Caki2 (cell line): ENCODE data around the gene FAM174A. TPM values are rescaled to one million over a fixed set of nuclear protein-coding genes. Genes with fewer than 3 reads are reported as not detected.

Experiments used
- DNase-seq: peaks from one replicate; pipeline ENCODE4 v3.0.0-alpha.2; 2015; ENCODE audit warnings: low read depth
- in situ Hi-C: cut with HindIII; loops from 2 replicates; pipeline ENCODE4 v1.10.0; 2016; ENCODE audit warnings: low sequenced_read_pairs, low pct_unique_long_range_greater_than_20kb, mixed read lengths
- total RNA-seq: library from RNA; depleted of rRNA; stranded (reverse); fragments of >200 nt; shearing (Covaris generic); gene quantifications from 2 replicates; pipeline ENCODE4 v1.2.3, GENCODE V29; 2014; ENCODE audit warnings: low replicate concordance; rRNA removed

The FAM174A gene
- 27.3 and 73.0 TPM in 2 replicates for total RNA-seq

DNA sequence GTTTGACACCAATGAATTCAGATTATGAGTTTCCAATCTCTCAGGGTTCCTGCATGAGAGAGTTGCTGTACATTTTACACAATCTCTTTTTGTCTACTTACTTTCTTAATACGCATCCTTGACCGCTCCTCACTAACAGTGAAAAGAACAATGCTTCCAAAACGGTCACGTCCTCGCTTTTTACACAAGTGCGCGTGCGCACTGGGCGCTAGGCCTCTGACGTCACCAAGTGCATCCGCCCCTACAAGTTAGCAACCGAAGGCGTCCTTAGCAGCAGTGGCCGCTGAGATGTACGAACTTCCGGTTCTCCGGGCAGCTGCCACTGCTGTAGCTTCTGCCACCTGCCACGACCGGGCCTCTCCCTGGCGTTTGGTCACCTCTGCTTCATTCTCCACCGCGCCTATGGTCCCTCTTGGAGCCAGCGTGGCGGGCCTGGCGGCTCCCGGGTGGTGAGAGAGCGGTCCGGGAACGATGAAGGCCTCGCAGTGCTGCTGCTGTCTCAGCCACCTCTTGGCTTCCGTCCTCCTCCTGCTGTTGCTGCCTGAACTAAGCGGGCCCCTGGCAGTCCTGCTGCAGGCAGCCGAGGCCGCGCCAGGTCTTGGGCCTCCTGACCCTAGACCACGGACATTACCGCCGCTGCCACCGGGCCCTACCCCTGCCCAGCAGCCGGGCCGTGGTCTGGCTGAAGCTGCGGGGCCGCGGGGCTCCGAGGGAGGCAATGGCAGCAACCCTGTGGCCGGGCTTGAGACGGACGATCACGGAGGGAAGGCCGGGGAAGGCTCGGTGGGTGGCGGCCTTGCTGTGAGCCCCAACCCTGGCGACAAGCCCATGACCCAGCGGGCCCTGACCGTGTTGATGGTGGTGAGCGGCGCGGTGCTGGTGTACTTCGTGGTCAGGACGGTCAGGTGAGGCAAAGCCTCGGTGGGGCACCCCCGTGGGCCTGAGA, at the start of gene FAM174A:
FAM174A (plus strand) TSS at position 315 of the 946 bp plus-strand sequence; CDS start at position 472, 157 bp downstream.
- in situ Hi-C loops = no loop called here
- peak; percentile 88 for DNase-seq

DNA sequence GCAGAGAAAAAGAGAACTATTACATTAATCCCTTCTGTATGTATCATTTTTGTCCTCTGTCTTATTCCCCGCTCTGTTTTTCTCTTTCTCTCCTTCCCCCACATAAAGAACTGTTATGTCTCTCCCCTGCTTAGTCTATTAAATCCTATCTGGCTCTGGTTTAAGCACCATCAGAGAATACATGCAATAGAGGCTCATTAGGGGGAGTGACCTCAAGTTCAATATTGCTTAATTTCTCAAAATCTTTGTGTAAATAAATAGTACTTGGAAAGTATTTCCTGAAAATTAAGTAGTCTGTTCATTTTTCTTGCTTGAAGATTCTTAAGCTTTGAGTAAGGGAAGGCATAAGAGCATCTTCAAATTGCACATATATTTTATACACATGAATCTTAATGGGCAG, 41.2 kb upstream of the FAM174A start:
- in situ Hi-C loops = no loop called here

DNA sequence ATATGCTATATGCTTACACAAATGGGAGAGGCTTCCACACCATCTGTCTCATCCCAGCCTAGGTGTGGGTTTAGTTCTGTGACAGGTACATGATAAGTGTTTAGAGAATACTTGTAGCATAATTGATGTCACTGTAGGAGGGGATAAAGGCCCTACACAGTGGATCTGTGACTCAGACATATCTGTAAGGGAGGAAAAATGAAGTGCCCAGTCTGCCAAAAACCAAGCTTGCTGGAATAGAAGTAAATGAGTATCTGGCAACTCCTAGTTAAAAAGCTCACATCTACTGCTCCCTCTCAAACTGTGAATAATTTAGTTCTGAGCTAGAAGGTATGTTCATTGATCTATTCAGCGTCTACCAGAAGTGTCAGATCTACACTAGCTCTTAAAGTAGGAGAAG, 38.9 kb upstream of the FAM174A start:
- DNase-seq = no peak
- in situ Hi-C loops = no loop called here

More for the DNA sequence above, 41.2 kb upstream of the FAM174A start:
- DNase-seq = no peak

DNA sequence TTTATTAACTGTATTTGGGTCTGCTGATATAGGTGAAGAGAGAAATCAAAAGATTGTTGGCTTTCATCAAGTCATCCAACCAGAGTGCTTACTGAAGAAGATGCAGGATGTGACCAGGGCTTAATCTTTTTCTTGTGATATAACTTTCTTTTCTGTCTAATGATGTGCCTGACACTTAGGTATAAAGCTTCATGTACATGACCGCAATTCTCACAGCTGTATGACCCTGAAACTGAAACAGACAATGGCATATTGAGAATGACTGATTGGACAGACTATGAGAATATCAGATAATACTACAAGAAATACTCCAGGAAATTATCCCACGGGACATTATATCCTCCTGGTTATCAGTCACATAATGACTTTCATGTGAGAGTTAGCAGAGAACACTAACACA, 32.5 kb upstream of the FAM174A start:
- DNase-seq = no peak
- in situ Hi-C loops = no loop called here

DNA sequence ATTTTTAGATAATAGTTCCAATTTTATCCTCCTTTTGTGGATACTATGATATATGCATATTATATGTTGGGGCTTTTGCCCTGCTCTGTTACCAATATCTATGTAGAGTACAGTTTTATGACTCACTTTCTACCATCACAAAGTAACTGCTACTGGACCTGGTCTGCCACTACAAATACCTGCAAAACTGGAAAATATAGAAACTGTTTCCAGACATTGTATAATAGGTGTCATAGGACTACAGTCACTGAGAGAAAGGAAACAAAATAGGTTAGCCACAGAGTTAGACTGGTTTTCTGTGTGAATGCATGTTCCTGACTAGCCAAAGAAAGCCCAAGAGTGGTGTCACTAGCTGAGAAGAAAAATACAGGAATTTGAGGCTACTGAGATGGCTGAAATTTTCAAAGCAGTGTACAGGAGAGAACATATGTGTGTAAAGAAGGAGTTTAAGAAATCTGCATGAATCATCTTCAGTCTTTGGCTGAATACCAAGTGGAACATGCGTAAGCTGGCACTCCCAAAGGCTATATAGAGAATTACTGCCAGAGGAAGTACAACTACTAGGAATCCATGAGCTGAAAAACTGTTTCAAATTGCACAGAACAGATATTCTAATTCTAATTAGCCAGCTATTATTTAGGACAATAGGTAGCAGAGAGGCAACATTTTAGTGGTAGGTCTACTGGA, 29.0 kb upstream of the FAM174A start:
- no peak for DNase-seq
- in situ Hi-C loops = no loop called here

- no peak for DNase-seq
- in situ Hi-C loops = no loop called here
These were observed 18.9 kb upstream of the FAM174A start for GRCh38 chr5:100516285-100516684.

DNA sequence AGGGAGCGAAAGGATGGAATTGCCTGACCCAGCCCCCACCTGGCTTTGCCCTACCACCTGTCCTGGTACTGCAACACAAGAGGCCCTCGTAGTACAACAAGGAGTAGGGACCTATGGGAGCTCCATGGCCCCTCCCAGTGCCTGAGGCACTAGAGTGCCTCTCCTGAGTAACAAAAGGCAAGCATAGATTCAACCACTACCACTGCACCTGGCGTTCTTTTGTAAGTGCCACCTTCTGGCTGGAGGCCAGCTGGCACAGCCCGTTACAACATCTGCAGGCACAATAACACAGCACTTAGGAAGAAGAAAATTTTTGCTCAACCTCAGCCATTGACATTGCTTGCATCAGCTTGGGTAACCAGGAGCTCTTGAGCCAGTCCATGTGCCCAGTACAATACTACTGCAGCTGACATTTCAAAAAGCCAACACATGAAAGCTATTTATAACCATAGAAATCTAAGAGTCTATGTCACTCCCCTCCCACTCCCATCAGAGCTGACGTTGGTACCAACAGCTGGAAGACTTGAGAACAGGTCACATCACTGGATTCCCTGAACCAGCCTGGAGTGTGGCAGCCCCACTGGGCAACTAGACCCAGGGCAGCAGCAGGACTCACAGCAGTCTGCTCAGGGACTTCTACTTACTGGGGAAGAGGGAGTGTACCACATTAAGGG, 17.7 kb upstream of the FAM174A start:
- DNase-seq = no peak
- in situ Hi-C loops = no loop called here

- in situ Hi-C loops = no loop called here
- no peak for DNase-seq
These were observed 16.8 kb upstream of the FAM174A start for GRCh38 chr5:100518377-100518776.

- in situ Hi-C loops = no loop called here
- DNase-seq = no peak
These were observed 16.1 kb upstream of the FAM174A start for GRCh38 chr5:100519075-100519474.

- in situ Hi-C loops = no loop called here
- DNase-seq = no peak
These were observed 14.8 kb upstream of the FAM174A start for GRCh38 chr5:100520348-100520747.

DNA sequence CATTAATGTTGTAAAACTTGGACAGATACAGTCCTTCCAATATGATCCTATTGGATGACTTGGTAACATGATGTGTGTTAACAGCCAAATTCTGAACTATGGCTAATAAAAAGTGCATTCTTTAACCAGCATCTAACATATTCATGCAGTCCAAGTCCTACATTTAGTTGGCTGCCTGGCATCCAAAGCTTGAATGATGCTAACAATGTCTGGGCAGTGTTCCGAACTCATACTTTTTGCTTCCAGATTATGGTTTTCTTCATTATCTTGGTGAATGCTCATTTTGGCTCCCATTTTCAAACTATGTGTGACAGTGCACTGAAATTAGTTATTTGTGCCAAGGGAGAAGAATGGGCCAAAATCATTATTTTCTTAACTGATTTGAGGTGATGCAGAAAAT, 2.8 kb downstream of the FAM174A start:
- in situ Hi-C loops = no loop called here
- DNase-seq = no peak

DNA sequence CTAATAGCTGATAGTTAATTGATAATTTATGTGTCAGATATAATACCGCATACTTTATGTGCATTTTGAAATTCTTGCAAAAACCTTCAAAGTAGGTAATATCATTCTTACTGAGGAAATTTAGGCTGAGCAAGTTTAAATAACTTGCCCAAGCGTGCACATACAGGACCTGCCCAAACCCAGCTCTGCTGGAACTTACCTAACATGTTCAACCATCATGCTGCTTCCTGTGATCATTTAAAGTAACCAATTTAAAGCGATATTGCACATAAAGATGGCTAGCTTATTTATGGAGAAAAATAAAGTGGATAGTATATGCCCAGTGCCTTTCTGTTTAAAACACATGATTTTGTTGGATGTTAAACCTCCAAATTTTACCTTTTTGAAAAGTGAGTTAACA, 4.3 kb downstream of the FAM174A start:
- no peak for DNase-seq
- in situ Hi-C loops = no loop called here

GRCh38 chr5:100542086-100542485, 6.9 kb downstream of the FAM174A start:
- no peak for DNase-seq
- in situ Hi-C loops = no loop called here

DNA sequence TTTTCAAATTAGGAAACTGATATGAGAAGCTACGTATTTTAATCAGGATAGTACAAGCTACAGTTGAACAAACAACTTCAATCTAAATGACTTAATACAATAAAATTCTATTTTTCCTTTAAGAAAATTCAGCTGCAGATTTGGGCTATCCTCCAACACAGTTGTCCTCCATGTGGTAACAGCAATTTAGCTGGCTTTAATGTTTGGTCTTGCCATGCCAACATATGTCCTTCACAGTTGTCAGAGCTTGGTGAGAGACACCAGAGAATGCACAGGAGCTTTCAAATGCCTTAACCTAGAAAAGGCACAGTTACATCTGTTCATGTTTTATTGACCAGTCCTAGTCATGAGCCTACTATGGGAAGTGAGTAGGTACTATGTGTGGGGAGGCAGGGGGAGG, 10.8 kb downstream of the FAM174A start:
- no peak for DNase-seq
- in situ Hi-C loops = no loop called here

DNA sequence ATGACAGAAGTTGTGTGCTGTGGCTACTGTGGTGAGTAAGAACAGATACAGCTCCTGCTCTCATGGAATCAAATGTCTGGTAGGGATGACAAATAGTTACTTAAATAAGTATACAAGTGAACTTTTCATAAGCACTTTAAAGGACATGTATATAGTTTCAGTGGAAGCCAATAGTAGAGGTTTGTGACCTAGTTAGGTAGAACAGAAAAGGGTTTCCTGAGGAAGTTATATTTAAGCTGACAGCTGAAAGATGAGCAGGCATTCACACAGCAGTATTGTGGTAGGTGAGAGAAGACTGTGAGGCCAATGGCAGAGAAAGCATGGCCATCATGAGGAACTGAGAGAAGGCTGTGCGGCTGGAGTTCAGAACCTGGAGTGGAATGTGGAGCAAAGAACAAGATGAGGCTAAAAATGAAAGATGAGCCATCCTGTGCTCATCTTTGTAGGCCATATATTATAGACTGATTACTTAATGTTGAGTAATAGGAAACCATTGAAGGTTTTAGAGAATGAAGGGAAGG, 15.4 kb downstream of the FAM174A start:
- DNase-seq = no peak
- in situ Hi-C loops = no loop called here

DNA sequence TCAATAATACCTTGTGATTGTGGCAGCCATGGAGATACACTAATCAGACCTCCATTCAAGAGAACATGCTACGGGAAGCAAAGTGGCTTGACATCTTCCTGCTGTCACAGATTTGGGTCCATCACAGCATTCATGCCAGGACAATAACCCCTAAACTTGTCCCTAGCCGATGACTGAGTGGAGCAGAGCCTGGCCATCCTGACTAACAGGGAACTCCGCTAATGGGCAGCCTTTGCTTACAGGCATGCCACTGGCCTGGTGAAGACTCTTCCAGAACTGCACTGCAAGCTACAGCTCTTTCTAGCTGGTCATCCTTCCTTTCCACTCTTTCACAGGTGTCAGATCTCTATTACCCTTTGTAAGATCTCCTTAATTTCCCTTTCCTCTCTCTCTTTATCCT, 16.0 kb downstream of the FAM174A start:
- in situ Hi-C loops = no loop called here
- DNase-seq = no peak

GRCh38 chr5:100553209-100553608, 18.0 kb downstream of the FAM174A start:
- no peak for DNase-seq
- in situ Hi-C loops = no loop called here

DNA sequence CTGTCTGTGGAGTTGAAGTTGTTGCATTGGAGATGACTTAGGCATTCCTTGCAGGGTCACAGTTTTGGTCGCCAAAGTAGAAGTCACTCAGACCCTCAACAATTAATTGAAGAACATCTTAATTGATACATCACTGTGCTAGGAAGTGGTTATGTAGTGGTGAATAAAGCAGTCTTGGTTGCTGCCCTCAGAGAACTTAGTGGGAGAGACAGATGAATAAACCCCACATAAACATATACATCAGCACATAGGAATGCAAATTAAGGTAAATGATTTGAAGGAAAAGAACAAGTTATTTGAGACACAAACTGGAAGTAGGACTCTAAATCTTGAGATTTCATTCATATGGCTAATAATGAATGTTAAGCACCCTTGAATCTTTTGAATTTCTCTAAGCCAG, 25.7 kb downstream of the FAM174A start:
- in situ Hi-C loops = no loop called here
- no peak for DNase-seq

GRCh38 chr5:100562821-100563220, 27.6 kb downstream of the FAM174A start:
- in situ Hi-C loops = no loop called here
- DNase-seq = no peak
